Left forelimb (tissue), 1 donor: ENCODE measurements around the gene DLEC1.
"Not testable (repeated sequence)": the region's sequence is repeated elsewhere in the genome, so short reads cannot be mapped to it uniquely, and the experiment has no call there.

ENCODE experiments used
- DNase-seq: peaks from one replicate; pipeline ENCODE4 v3.0.0-alpha.2; 2018; ENCODE audit warnings: low spot score

The DLEC1 gene

GRCh38 chr3:38018296-38019266, 20.4 kb upstream of the DLEC1 start:
- no peak for DNase-seq

- DNase-seq, result no peak
Observed at GRCh38 chr3:38019658-38020341, 19.2 kb upstream of the DLEC1 start.

GRCh38 chr3:38020342-38020726, 18.7 kb upstream of the DLEC1 start:
- no peak for DNase-seq

- no peak for DNase-seq
Observed at GRCh38 chr3:38021196-38021595, 17.8 kb upstream of the DLEC1 start.

- no peak for DNase-seq
Observed at GRCh38 chr3:38022301-38022700, 16.7 kb upstream of the DLEC1 start.

- no peak for DNase-seq
Observed at GRCh38 chr3:38022896-38023709, 15.9 kb upstream of the DLEC1 start.

- no peak for DNase-seq
Observed at GRCh38 chr3:38026856-38027255, 12.2 kb upstream of the DLEC1 start.

GRCh38 chr3:38027466-38028465, 11.2 kb upstream of the DLEC1 start:
- DNase-seq, result no peak

- no peak for DNase-seq
Observed at GRCh38 chr3:38028621-38029361, 10.2 kb upstream of the DLEC1 start.

GRCh38 chr3:38029400-38030125, 9.4 kb upstream of the DLEC1 start, which contains the start of gene PLCD1:
Gene PLCD1, minus strand, starts transcription at chr3:38029642. Its CDS starts 103 bp downstream, at chr3:38029539.
- peak; percentile 88 for DNase-seq

- no peak for DNase-seq
Observed at GRCh38 chr3:38030126-38031021, 8.6 kb upstream of the DLEC1 start.

- DNase-seq, result no peak
Observed at GRCh38 chr3:38031022-38031994, 7.7 kb upstream of the DLEC1 start.

GRCh38 chr3:38032328-38032865, 6.6 kb upstream of the DLEC1 start:
- no peak for DNase-seq

GRCh38 chr3:38033586-38033985, 5.4 kb upstream of the DLEC1 start:
- not testable (repeated sequence) for DNase-seq

GRCh38 chr3:38034335-38034734, 4.7 kb upstream of the DLEC1 start:
- not testable (repeated sequence) for DNase-seq

GRCh38 chr3:38036286-38036685, 2.7 kb upstream of the DLEC1 start:
- DNase-seq, result no peak

GRCh38 chr3:38036906-38037305, 2.1 kb upstream of the DLEC1 start:
- no peak for DNase-seq
